ENCODE data around the gene ME3.
"Not testable (repeated sequence)": the region's sequence is repeated elsewhere in the genome, so short reads cannot be mapped to it uniquely, and the experiment has no call there.

Gene ME3

GRCh38 chr11:86660736-86661135, 11.7 kb downstream of the ME3 start:
- DNase-seq, result no peak

GRCh38 chr11:86660088-86660487, 12.3 kb downstream of the ME3 start:
- peak; percentile 77 for DNase-seq

GRCh38 chr11:86658534-86658933, 13.9 kb downstream of the ME3 start:
- DNase-seq, result no peak

GRCh38 chr11:86645212-86645611, 27.2 kb downstream of the ME3 start:
- not testable (repeated sequence) for DNase-seq

GRCh38 chr11:86644291-86644690, 28.1 kb downstream of the ME3 start:
- peak; percentile 49 for DNase-seq

- no peak for DNase-seq
Observed at GRCh38 chr11:86641537-86642261, 30.7 kb downstream of the ME3 start.

- no peak for DNase-seq
Observed at GRCh38 chr11:86639137-86639536, 33.3 kb downstream of the ME3 start.

- no peak for DNase-seq
Observed at GRCh38 chr11:86638673-86639072, 33.7 kb downstream of the ME3 start.

- DNase-seq, result no peak
Observed at GRCh38 chr11:86637988-86638387, 34.4 kb downstream of the ME3 start.

GRCh38 chr11:86636275-86636674, 36.1 kb downstream of the ME3 start:
- peak; percentile 58 for DNase-seq

- DNase-seq, result peak; percentile 97
Observed at GRCh38 chr11:86632499-86633269, 39.7 kb downstream of the ME3 start.

- no peak for DNase-seq
Observed at GRCh38 chr11:86630229-86630981, 42.0 kb downstream of the ME3 start.

GRCh38 chr11:86629045-86629706, 43.2 kb downstream of the ME3 start:
- DNase-seq, result peak; percentile 72

GRCh38 chr11:86627776-86628455, 44.5 kb downstream of the ME3 start:
- DNase-seq, result peak; percentile 79

GRCh38 chr11:86625981-86626380, 46.4 kb downstream of the ME3 start:
- DNase-seq, result no peak

GRCh38 chr11:86625544-86625943, 46.9 kb downstream of the ME3 start:
- DNase-seq, result no peak

- no peak for DNase-seq
Observed at GRCh38 chr11:86624366-86624765, 48.0 kb downstream of the ME3 start.

- DNase-seq, result no peak
Observed at GRCh38 chr11:86623736-86624135, 48.7 kb downstream of the ME3 start.

GRCh38 chr11:86623041-86623621, 49.3 kb downstream of the ME3 start:
- no peak for DNase-seq

- no peak for DNase-seq
Observed at GRCh38 chr11:86621854-86622253, 50.6 kb downstream of the ME3 start.

GRCh38 chr11:86620891-86621521, 51.4 kb downstream of the ME3 start:
- peak; percentile 85 for DNase-seq

Measured in fibroblast of skin of scalp (primary cell).